K562 (cell line): ENCODE measurements around the gene CACNG7. TPM values are rescaled to one million over a fixed set of nuclear protein-coding genes. Genes with fewer than 3 reads are reported as not detected.
A peak's percentile ranks its signal among the peaks of the same experiment; 100 is the strongest.

Source experiments
- CREM ChIP-seq: IDR thresholded peaks from 2 replicates; pipeline ENCODE4 v1.6.1; 2014; ENCODE audit warnings: antibody characterized with exemption, low read depth
- ETV1 ChIP-seq: fragments of 450-650 bp; conservative IDR thresholded peaks from 2 replicates; pipeline ENCODE4 v1.6.1; 2016; ENCODE audit warnings: missing genetic modification characterization, control low read depth, low read depth, missing compliant biosample characterization
- GABPB1 ChIP-seq: sonication (generic); formaldehyde crosslinking; IDR thresholded peaks from 2 replicates; pipeline ENCODE4 v1.8.0; 2022; ENCODE audit warnings: mild to moderate bottlenecking, missing genetic modification reagents
- HMG20A ChIP-seq: fragments of 450-650 bp; formaldehyde crosslinking; conservative IDR thresholded peaks from 2 replicates; pipeline ENCODE4 v1.4.0; 2020; ENCODE audit warnings: mild to moderate bottlenecking, mixed read lengths
- KLF6 ChIP-seq: fragments of 250-450 bp; sonication (Bioruptor Pico); IDR thresholded peaks from 2 replicates; pipeline ENCODE4 v1.4.0; 2020; ENCODE audit warnings: mild to moderate bottlenecking, moderate library complexity, borderline replicate concordance
- NR2F6 ChIP-seq: fragments of 450-650 bp; formaldehyde crosslinking; IDR thresholded peaks from 2 replicates; pipeline ENCODE4 v1.4.0; 2020; ENCODE audit warnings: mild to moderate bottlenecking
- XRCC3 ChIP-seq: fragments of 450-650 bp; IDR thresholded peaks from 2 replicates; pipeline ENCODE4 v1.6.1; 2017; ENCODE audit warnings: mild to moderate bottlenecking, moderate library complexity
- YY1 ChIP-seq, 3 experiments: IDR thresholded peaks; 2 replicates each; pipeline ENCODE4 v1.6.1; 2011; ENCODE audit warnings: low read length in 2 of 3, mild to moderate bottlenecking in 2 of 3, moderate library complexity in 2 of 3, borderline replicate concordance in 1 of 3, control low read depth in 1 of 3, low read depth in 1 of 3; ENCODE audit not compliant: insufficient read depth in 3 of 3, insufficient replicate concordance in 2 of 3, control insufficient read depth in 1 of 3, insufficient read length in 1 of 3; ENCODE audit errors: extremely low read depth in 1 of 3
- ZNF184 ChIP-seq: sonication (generic); formaldehyde crosslinking; IDR thresholded peaks from 2 replicates; pipeline ENCODE4 v1.5.0; 2020; ENCODE audit warnings: missing genetic modification reagents
- ZNF263 ChIP-seq: sonication (generic); formaldehyde crosslinking; IDR thresholded peaks from 2 replicates; pipeline ENCODE4 v1.8.0; 2022; ENCODE audit warnings: mild to moderate bottlenecking, missing genetic modification reagents, borderline replicate concordance
- polyA plus RNA-seq, 8 experiments: library from polyadenylated mRNA; depleted of rRNA in 4 of 8; stranded (reverse) in 5 of 8; unstranded in 3 of 8; fragments of >200 nt; fragmentation: Nextera tagmentation in 2 of 8; fragmentation: Illumina TruSeq in 1 of 8; extraction: Ambion mirVana in 2 of 8; extraction: Trizol in 1 of 8; gene quantifications; 2 replicates each; pipeline versions ENCODE4 v1.2.1 to v1.2.3, GENCODE V29; 2011 to 2014; ENCODE audit warnings: inconsistent platforms in 1 of 8, missing spikeins in 1 of 8
- total RNA-seq, 7 experiments: library from RNA; depleted of rRNA in 6 of 7; stranded (reverse); fragments of >200 nt in 6 of 7; fragmentation: Illumina TruSeq in 2 of 7; extraction: Trizol in 2 of 7; gene quantifications; 2 replicates each; pipeline versions ENCODE4 v1.2.1 to v1.2.3, GENCODE V29; 2011 to 2021; ENCODE audit warnings: low replicate concordance in 1 of 7
- TF ChIP-seq, protein P1 (sequence below): sonication (generic); formaldehyde crosslinking; IDR thresholded peaks from 2 replicates; pipeline ENCODE4 v1.8.0; 2022; ENCODE audit warnings: mild to moderate bottlenecking, missing genetic modification reagents
- TF ChIP-seq, protein P2 (sequence below): fragments of 450-650 bp; formaldehyde crosslinking; IDR thresholded peaks from 2 replicates; pipeline ENCODE4 v1.4.0; 2020; ENCODE audit warnings: mild to moderate bottlenecking, moderate library complexity
- TF ChIP-seq, protein P3 (sequence below): sonication (generic); formaldehyde crosslinking; IDR thresholded peaks from 2 replicates; pipeline ENCODE4 v1.8.0; 2022; ENCODE audit warnings: missing genetic modification reagents, mild to moderate bottlenecking, borderline replicate concordance

Gene CACNG7
- total and polyA plus RNA-seq, 9 of the 15 experiments (the other 6 are each of a cell fraction or from before 2014, with no cell fraction given), result not detected

DNA sequence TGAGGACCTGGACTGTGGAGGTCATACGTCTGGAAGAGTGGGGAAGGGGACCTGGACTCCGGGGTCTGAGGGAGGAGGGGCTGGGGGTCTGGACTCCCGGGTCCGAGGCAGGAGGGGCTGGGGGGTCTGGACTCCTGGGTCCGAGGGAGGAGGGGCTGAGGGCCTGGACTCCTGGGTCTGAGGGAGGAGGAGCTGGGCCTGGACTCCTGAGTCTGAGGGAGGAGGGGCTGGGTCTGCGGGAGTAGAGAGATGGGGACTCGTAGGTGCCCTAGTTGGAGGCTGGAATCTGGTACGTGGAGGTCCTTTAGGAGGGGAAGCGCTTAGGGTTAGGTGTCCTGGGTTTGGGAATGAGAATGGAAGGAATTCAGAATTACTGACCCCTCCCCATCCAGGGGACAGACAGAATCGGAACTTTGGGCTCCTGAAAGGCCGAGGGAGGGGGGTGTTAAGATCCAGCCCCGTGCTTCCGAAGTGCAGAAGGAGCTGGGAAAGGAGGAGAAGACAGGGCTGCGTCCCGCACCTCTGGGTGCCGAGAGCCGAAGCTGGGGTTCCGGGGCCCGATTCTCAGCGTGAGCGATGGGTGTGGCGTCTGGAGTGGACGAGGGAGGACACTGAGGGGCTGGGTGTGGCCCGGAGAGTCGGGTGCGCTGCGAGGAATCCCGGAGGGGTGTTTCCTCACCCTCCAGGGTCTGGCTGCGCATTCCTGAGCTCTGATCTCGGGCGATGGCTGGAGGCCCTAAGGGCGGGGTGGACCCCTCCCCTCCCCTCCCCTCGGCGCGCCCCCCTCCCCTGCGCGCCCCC is 40.8 kb upstream of the CACNG7 start (continued):
- TF ChIP-seq, protein P1, sequence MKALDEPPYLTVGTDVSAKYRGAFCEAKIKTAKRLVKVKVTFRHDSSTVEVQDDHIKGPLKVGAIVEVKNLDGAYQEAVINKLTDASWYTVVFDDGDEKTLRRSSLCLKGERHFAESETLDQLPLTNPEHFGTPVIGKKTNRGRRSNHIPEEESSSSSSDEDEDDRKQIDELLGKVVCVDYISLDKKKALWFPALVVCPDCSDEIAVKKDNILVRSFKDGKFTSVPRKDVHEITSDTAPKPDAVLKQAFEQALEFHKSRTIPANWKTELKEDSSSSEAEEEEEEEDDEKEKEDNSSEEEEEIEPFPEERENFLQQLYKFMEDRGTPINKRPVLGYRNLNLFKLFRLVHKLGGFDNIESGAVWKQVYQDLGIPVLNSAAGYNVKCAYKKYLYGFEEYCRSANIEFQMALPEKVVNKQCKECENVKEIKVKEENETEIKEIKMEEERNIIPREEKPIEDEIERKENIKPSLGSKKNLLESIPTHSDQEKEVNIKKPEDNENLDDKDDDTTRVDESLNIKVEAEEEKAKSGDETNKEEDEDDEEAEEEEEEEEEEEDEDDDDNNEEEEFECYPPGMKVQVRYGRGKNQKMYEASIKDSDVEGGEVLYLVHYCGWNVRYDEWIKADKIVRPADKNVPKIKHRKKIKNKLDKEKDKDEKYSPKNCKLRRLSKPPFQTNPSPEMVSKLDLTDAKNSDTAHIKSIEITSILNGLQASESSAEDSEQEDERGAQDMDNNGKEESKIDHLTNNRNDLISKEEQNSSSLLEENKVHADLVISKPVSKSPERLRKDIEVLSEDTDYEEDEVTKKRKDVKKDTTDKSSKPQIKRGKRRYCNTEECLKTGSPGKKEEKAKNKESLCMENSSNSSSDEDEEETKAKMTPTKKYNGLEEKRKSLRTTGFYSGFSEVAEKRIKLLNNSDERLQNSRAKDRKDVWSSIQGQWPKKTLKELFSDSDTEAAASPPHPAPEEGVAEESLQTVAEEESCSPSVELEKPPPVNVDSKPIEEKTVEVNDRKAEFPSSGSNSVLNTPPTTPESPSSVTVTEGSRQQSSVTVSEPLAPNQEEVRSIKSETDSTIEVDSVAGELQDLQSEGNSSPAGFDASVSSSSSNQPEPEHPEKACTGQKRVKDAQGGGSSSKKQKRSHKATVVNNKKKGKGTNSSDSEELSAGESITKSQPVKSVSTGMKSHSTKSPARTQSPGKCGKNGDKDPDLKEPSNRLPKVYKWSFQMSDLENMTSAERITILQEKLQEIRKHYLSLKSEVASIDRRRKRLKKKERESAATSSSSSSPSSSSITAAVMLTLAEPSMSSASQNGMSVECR (CRISPR knock-in tag), result no peak
- TF ChIP-seq KLF6 (CRISPR knock-in tag) (0 out of 2 replicates have a peak, but pooled peaks have one; percentile 21), NR2F6 (CRISPR knock-in tag) (0 out of 2 replicates have a peak, but pooled peaks have one; percentile 40), GABPB1 (CRISPR knock-in tag) (peak; percentile 9; the same call in 1 of the 2 replicates), XRCC3 (no peak), ZNF263 (CRISPR knock-in tag) (peak; percentile 71), HMG20A (CRISPR knock-in tag) (no peak), ETV1 (tag) (0 out of 2 replicates have a peak, but pooled peaks have one; percentile 7), YY1 (IDR thresholded peaks at IDR 0.05; ENCODE audit: borderline replicate concordance in 1 of 3, control insufficient read depth in 1 of 3, extremely low read depth in 1 of 3, insufficient read depth in 3 of 3, insufficient read length in 1 of 3, insufficient replicate concordance in 2 of 3, low read depth in 1 of 3, low read length in 2 of 3) (peak in 1 of 3 experiments; percentile 15), ZNF184 (no peak), CREM (peak; percentile 32; the same call in 1 of the 2 replicates)
- TF ChIP-seq, protein P2, sequence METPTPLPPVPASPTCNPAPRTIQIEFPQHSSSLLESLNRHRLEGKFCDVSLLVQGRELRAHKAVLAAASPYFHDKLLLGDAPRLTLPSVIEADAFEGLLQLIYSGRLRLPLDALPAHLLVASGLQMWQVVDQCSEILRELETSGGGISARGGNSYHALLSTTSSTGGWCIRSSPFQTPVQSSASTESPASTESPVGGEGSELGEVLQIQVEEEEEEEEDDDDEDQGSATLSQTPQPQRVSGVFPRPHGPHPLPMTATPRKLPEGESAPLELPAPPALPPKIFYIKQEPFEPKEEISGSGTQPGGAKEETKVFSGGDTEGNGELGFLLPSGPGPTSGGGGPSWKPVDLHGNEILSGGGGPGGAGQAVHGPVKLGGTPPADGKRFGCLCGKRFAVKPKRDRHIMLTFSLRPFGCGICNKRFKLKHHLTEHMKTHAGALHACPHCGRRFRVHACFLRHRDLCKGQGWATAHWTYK, result peak; percentile 38; the same call in 1 of the 2 replicates
- TF ChIP-seq, protein P3, sequence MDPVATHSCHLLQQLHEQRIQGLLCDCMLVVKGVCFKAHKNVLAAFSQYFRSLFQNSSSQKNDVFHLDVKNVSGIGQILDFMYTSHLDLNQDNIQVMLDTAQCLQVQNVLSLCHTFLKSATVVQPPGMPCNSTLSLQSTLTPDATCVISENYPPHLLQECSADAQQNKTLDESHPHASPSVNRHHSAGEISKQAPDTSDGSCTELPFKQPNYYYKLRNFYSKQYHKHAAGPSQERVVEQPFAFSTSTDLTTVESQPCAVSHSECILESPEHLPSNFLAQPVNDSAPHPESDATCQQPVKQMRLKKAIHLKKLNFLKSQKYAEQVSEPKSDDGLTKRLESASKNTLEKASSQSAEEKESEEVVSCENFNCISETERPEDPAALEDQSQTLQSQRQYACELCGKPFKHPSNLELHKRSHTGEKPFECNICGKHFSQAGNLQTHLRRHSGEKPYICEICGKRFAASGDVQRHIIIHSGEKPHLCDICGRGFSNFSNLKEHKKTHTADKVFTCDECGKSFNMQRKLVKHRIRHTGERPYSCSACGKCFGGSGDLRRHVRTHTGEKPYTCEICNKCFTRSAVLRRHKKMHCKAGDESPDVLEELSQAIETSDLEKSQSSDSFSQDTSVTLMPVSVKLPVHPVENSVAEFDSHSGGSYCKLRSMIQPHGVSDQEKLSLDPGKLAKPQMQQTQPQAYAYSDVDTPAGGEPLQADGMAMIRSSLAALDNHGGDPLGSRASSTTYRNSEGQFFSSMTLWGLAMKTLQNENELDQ (CRISPR knock-in tag), result no peak
